ENCODE data around the gene CRTAC1. TPM values are rescaled to one million over a fixed set of nuclear protein-coding genes. Genes with fewer than 3 reads are reported as not detected.

Gene CRTAC1
- total and polyA plus RNA-seq, 4 donors = 0.14 to 0.33 (median 0.26) TPM

- Histone ChIP-seq H3K27me3 (ENCODE audit: control insufficient read depth in 4 of 4, insufficient read depth in 4 of 4, low read length in 3 of 4) (peaks cover 0 to 4% (median 0%) of the 10 kb centered on the region in 4 donors), H3K9me3 (ENCODE audit: control insufficient read depth in 4 of 4, low read length in 3 of 4) (no peaks in the 10 kb centered on the region)
- 89% methylated on average over 5 of the region's 5 CpGs for WGBS
Measured at GRCh38 chr10:97923476-97923875, 106.9 kb downstream of the CRTAC1 start.

More at GRCh38 chr10:97923476-97923875, 106.9 kb downstream of the CRTAC1 start:
- Histone ChIP-seq H3K4me3 (ENCODE audit: low read depth in 1 of 3, low read length in 3 of 3) (no peak overlapping the region), H3K9ac (ENCODE audit: low read depth in 1 of 2, low read length in 2 of 2) (no peak overlapping the region), H3K36me3 (ENCODE audit: control insufficient read depth in 4 of 4, insufficient read depth in 3 of 4, low read depth in 1 of 4, low read length in 3 of 4) (no peaks in the 10 kb centered on the region), H3K4me1 (ENCODE audit: control insufficient read depth in 4 of 4, insufficient read depth in 4 of 4, low read length in 3 of 4) (peaks cover 0 to 3% (median 0%) of the 10 kb centered on the region in 4 donors), H3K27ac (ENCODE audit: low read depth in 1 of 2, low read length in 2 of 2) (no peak overlapping the region)
- TF ChIP-seq NR2F2 (IDR thresholded peaks at IDR 0.05) (no peak), GABPA (IDR thresholded peaks at IDR 0.05 in 1 of 2, conservative IDR thresholded peaks at IDR 0.05 in 1 of 2) (no peak), FOXA2 (IDR thresholded peaks at IDR 0.05) (no peak), ZBTB33 (IDR thresholded peaks at IDR 0.05) (no peak), HNF4G (IDR thresholded peaks at IDR 0.05) (no peak), FOXA1 (IDR thresholded peaks at IDR 0.05) (no peak), MAX (IDR thresholded peaks at IDR 0.05) (no peak), RAD21 (IDR thresholded peaks at IDR 0.05) (no peak), EGR1 (IDR thresholded peaks at IDR 0.05; ENCODE audit: low read depth in 2 of 2) (no peak), JUND (IDR thresholded peaks at IDR 0.05) (no peak), RXRA (IDR thresholded peaks at IDR 0.05) (no peak), HNF4A (conservative IDR thresholded peaks at IDR 0.05) (no peak), SP1 (IDR thresholded peaks at IDR 0.05) (no peak), YY1 (IDR thresholded peaks at IDR 0.05) (no peak)
- TF ChIP-seq, protein P1, sequence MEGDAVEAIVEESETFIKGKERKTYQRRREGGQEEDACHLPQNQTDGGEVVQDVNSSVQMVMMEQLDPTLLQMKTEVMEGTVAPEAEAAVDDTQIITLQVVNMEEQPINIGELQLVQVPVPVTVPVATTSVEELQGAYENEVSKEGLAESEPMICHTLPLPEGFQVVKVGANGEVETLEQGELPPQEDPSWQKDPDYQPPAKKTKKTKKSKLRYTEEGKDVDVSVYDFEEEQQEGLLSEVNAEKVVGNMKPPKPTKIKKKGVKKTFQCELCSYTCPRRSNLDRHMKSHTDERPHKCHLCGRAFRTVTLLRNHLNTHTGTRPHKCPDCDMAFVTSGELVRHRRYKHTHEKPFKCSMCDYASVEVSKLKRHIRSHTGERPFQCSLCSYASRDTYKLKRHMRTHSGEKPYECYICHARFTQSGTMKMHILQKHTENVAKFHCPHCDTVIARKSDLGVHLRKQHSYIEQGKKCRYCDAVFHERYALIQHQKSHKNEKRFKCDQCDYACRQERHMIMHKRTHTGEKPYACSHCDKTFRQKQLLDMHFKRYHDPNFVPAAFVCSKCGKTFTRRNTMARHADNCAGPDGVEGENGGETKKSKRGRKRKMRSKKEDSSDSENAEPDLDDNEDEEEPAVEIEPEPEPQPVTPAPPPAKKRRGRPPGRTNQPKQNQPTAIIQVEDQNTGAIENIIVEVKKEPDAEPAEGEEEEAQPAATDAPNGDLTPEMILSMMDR (IDR thresholded peaks at IDR 0.05; ENCODE audit: low read depth, low read length, missing input control) = no peak
- TF ChIP-seq, protein P2, sequence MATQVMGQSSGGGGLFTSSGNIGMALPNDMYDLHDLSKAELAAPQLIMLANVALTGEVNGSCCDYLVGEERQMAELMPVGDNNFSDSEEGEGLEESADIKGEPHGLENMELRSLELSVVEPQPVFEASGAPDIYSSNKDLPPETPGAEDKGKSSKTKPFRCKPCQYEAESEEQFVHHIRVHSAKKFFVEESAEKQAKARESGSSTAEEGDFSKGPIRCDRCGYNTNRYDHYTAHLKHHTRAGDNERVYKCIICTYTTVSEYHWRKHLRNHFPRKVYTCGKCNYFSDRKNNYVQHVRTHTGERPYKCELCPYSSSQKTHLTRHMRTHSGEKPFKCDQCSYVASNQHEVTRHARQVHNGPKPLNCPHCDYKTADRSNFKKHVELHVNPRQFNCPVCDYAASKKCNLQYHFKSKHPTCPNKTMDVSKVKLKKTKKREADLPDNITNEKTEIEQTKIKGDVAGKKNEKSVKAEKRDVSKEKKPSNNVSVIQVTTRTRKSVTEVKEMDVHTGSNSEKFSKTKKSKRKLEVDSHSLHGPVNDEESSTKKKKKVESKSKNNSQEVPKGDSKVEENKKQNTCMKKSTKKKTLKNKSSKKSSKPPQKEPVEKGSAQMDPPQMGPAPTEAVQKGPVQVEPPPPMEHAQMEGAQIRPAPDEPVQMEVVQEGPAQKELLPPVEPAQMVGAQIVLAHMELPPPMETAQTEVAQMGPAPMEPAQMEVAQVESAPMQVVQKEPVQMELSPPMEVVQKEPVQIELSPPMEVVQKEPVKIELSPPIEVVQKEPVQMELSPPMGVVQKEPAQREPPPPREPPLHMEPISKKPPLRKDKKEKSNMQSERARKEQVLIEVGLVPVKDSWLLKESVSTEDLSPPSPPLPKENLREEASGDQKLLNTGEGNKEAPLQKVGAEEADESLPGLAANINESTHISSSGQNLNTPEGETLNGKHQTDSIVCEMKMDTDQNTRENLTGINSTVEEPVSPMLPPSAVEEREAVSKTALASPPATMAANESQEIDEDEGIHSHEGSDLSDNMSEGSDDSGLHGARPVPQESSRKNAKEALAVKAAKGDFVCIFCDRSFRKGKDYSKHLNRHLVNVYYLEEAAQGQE (IDR thresholded peaks at IDR 0.05) = no peak
- TF ChIP-seq, protein P3, sequence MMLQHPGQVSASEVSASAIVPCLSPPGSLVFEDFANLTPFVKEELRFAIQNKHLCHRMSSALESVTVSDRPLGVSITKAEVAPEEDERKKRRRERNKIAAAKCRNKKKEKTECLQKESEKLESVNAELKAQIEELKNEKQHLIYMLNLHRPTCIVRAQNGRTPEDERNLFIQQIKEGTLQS (IDR thresholded peaks at IDR 0.05) = no peak
- no peak for DNase-seq (ENCODE audit: low spot score)

Data from liver (tissue), 9 donors.